GM13976 (cell line): ENCODE measurements around the gene E2F4.

Experiments used
- DNase-seq: peaks from one replicate; pipeline ENCODE4 v3.0.0; 2012; ENCODE audit warnings: low spot score
- in situ Hi-C: fragments of 300-500 bp; cut with MboI; formaldehyde crosslinking; loops from one replicate; pipeline ENCODE4 v1.12.0; 2022; ENCODE audit warnings: low sequenced_read_pairs, mixed read lengths, inconsistent platforms; ENCODE audit not compliant: unreplicated experiment
- TF ChIP-seq, protein P1 (sequence below): IDR thresholded peaks from 2 replicates; pipeline ENCODE4 v1.5.1; 2012; ENCODE audit warnings: borderline replicate concordance, mild to moderate bottlenecking; ENCODE audit not compliant: insufficient read depth; ENCODE audit errors: extremely low read depth, missing control alignments, control extremely low read depth

The E2F4 gene

DNA sequence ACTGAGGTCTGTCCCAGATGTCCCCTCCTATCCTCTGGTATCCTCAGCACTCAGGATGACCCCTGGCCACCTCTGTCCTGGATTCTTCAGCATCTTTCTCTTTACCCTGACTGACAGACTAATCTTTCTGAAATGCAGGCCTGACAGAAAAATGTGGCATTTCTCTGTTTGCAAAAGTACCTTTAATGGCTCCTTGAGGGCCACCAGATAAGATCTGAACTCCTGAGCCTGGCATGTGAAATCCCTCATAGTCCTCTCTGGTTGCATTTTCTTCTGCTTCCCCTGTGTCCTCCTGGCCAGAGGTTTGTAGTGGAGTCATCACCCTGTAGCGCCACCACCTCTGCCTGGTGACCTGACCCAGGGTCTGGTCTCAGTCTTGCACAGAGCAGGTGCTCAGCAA lies 4.9 kb downstream of the E2F4 start:
- TF ChIP-seq, protein P1, sequence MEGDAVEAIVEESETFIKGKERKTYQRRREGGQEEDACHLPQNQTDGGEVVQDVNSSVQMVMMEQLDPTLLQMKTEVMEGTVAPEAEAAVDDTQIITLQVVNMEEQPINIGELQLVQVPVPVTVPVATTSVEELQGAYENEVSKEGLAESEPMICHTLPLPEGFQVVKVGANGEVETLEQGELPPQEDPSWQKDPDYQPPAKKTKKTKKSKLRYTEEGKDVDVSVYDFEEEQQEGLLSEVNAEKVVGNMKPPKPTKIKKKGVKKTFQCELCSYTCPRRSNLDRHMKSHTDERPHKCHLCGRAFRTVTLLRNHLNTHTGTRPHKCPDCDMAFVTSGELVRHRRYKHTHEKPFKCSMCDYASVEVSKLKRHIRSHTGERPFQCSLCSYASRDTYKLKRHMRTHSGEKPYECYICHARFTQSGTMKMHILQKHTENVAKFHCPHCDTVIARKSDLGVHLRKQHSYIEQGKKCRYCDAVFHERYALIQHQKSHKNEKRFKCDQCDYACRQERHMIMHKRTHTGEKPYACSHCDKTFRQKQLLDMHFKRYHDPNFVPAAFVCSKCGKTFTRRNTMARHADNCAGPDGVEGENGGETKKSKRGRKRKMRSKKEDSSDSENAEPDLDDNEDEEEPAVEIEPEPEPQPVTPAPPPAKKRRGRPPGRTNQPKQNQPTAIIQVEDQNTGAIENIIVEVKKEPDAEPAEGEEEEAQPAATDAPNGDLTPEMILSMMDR, result no peak
- in situ Hi-C loops, result no loop called here
- no peak for DNase-seq

DNA sequence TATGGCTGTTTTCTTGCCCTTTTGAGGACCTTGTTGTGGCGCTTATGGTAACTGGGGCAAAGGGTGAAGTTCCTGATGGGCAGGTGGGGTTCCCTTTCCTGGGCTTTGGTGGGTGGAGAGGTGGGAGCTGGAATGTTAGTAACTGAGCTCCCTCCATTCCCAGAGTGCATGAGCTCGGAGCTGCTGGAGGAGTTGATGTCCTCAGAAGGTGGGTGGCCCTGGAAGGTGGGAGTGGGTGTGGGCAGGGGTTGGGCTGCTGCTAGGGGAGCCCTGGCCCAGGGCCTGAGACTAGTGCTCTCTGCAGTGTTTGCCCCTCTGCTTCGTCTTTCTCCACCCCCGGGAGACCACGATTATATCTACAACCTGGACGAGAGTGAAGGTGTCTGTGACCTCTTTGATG lies 5.7 kb downstream of the E2F4 start:
- peak; percentile 24 for DNase-seq
- in situ Hi-C loops, result no loop called here
- TF ChIP-seq, protein P1, result no peak

GRCh38 chr16:67198238-67198734 lies 6.3 kb downstream of the E2F4 start:
- TF ChIP-seq, protein P1, result peak; percentile 36
- in situ Hi-C loops, result no loop called here
- DNase-seq, result peak; percentile 56

DNA sequence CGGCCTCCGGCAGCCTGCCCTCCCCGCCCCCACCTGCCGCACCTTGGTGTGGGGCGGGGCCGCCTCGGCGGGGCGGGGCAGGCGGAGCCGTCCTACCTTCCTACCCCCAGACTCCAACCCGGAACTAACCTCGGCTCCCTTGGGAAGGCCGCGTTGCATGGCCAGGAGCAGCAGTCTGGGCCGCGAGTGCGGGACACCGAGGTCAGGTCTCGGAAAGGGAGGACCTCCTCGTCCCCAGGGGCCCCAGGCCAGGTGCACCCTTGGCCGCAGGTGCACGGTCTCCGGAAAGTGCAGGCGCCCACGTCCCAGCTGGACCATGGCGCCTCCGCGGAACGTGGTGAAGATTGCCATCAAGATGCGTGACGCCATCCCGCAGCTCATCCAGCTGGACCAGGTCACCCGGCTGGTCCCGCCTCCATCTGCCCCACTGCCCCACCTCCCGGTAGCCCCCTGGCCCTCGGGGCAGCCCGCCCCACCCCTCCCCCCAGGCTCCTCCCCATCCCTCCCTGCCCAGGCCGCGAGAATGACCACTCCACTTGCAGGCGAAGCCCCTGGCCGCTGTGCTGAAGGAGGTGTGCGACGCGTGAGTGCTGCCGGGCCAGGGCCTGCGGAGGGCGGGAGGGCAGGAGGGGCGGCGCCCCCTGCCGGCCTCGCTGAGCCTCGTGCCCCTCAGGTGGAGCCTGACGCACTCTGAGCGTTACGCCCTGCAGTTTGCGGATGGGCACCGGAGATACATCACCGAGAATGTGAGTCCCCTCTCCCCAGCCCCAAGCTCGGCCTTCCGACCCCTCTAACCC lies 7.3 kb downstream of the E2F4 start, which contains the start of gene ELMO3:
ELMO3 (plus strand) TSS at position 121 of the 797 bp plus-strand sequence; CDS start at position 317, 196 bp downstream.
- TF ChIP-seq, protein P1, result no peak
- DNase-seq, result peak; percentile 36
- in situ Hi-C loops, result no loop called here

DNA sequence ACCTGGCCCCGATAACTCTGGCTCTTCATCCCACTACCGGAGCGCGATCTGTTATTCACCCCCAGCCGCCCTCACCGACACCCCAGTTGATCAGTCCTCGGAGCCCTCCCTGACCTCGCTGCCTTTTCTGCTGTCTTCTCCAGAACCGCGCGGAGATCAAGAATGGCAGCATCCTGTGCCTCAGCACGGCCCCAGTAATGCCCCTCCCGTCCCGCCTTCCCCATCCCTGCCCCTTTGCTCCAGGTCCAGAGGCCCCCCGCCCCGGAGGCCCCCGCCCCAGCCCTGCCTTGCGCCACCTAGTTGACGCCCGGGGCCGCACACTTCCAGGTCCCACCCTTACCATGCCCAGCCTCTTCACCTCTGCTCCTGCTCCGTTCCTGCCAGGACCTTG lies 7.8 kb downstream of the E2F4 start:
- TF ChIP-seq, protein P1, result no peak
- in situ Hi-C loops, result no loop called here
- DNase-seq, result peak; percentile 22

DNA sequence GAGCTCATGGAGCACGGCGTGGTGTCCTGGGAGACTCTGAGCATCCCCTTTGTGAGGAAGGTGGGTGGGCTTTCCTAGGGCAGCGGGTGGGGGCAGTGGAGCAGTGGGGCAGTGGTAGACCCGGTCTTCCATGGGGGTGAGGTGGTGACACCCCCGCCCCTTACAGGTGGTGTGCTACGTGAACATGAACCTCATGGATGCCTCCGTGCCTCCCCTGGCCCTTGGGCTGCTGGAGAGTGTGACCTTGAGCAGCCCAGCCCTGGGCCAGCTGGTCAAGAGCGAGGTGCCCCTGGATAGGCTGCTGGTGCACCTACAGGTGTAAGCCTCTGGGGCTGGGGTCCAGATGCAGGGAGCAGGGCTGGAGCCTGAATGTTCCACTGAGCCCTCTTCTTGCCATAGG lies 8.5 kb downstream of the E2F4 start:
- in situ Hi-C loops, result no loop called here
- no peak for DNase-seq
- TF ChIP-seq, protein P1, result no peak
